Measurements from ENCODE around the gene ETDA. TPM values are rescaled to one million over a fixed set of nuclear protein-coding genes. Genes with fewer than 3 reads are reported as not detected.
"Not testable (repeated sequence)": the region's sequence is repeated elsewhere in the genome, so short reads cannot be mapped to it uniquely, and the experiment has no call there.

The ETDA gene
- not detected for polyA plus RNA-seq

DNA sequence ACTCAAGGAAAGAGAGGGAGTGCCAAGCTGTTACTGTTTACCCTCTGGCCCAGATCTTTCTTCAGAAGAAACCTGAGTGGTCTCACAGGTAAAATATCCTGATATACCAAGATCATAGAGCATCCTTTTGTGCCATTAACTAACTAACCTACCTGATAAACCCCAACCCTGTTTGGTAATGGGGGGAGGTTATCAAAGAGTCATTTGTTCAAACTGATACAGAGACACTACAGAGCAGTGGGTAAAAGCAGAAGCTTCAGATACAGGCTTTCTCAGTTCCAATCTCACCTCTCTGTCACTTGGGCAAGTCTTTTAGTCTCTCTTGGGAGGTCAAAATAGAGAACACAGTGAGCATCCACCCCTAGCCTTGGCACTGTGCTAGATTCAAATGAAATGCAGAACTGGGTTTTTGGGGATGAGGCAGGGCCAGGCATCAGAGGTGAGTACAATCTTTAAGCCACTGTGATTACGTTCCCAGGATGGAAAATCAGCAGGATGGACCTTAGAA lies at the start of gene ETDA:
TSS of gene ETDA (plus strand) at position 51 of the 508 bp plus-strand sequence. CDS start 1,216 bp downstream, outside the sequence.
- H3K4me1 Mint-ChIP-seq, H3K9me3 Mint-ChIP-seq, H3K27ac Mint-ChIP-seq, H3K27me3 Mint-ChIP-seq, H3K36me3 Mint-ChIP-seq, H3K4me3 Mint-ChIP-seq: not testable (repeated sequence)

DNA sequence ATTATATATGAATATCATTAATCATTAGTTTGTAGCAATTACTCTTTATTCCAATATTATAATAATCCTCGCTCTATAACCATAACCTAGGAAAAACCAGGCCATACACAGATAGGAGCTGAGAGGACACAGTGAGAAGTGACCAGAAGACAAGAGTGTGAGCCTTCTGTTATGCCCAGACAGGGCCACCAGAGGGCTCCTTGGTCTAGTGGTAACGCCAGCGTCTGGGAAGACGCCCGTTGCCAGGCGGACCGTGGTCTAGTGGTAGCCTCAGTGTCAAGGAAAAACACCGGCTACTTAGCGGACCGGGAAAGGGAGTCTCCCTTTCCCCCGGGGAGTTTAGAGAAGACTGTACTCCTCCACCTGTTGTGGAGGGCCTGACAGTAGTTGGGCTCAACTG lies 45.4 kb upstream of the ETDA start:
- not testable (repeated sequence) for H3K4me3 Mint-ChIP-seq, H3K9me3 Mint-ChIP-seq, H3K36me3 Mint-ChIP-seq, H3K27ac Mint-ChIP-seq, H3K4me1 Mint-ChIP-seq
- peaks cover 10% of the 10 kb centered on the region for H3K27me3 Mint-ChIP-seq

DNA sequence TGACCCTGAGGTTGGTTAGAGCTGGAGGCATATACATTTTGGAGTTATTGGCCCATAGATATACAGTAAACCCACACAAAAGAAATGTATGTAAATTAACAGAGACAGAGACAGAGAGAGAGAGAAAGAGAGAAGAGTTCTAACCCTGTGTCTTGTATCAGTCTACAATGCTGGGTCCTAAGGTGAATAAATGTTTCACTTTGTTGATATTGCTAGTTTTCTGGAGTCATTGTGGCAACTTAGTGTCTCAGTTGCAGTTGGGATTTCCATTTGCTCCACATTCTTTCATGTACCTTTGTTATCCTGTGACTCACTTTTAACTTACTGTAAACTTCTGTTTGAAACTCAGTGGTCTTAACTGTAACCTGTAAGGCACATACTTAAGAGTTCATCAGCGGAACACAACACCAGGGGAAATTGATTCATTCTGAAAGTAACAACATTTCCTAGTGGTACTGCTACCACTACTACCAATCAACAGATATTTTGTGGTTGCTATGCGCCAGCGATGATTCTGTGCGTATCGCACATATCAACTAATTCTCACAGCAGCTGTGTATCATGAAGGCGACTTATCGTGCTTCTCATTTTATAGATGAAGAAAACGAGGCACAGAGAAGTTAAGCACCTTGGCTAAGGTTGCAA lies 38.5 kb upstream of the ETDA start:
- Mint-ChIP-seq H3K9me3 (no peaks in the 10 kb centered on the region), H3K36me3 (no peaks in the 10 kb centered on the region), H3K27me3 (peaks cover 6% of the 10 kb centered on the region), H3K27ac (no peak overlapping the region), H3K4me3 (no peak overlapping the region), H3K4me1 (no peaks in the 10 kb centered on the region)

DNA sequence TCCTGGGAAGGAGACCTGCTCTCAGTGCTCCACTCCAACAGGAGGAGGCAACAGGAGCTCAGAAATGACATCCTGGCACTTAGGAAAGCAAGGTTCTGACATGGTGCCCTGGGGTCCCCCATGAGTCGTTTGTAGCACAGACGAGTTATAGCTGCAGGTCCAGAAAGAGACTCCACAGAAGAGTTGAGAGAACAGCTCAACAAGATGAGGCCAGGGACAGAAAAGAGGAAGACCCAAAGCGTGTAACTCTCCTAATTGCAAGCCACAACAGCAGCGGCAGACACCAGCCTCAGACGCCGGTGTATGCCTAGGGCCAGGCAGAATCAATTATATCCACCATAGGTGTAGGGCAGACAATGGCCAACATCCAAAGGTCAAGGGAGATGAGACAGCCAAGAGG lies 5.9 kb upstream of the ETDA start:
- not testable (repeated sequence) for H3K27me3 Mint-ChIP-seq, H3K36me3 Mint-ChIP-seq, H3K9me3 Mint-ChIP-seq, H3K27ac Mint-ChIP-seq, H3K4me3 Mint-ChIP-seq, H3K4me1 Mint-ChIP-seq

DNA sequence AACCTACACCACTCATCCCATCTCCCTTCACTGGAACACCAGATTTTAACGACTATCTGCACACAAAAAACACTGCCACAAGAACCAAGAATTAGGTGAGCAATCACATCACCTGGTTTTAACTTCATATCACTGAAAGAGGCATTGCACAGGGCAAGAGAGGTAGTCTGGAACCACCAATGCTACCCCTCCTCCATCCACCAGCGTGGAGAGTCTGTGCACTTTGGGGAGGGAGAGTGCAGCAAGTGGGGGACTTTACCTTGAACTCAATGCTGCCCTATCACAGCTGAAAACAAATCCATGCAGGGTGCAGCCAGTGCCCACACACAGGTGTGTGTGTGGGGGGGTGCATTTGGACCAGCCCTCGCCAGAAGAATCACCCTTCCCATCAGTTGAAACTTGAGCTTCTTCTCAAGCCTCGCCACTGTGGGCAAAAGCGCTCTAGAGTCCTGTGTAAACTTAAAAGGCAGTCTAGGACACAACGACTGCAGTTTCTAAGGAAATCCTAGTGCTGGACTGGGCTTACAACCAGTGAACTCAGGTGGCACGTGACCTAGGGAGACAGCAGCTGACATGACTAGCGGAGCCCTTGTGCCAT lies 4.3 kb downstream of the ETDA start:
- H3K9me3 Mint-ChIP-seq, H3K36me3 Mint-ChIP-seq, H3K4me3 Mint-ChIP-seq, H3K27ac Mint-ChIP-seq, H3K27me3 Mint-ChIP-seq, H3K4me1 Mint-ChIP-seq: not testable (repeated sequence)

DNA sequence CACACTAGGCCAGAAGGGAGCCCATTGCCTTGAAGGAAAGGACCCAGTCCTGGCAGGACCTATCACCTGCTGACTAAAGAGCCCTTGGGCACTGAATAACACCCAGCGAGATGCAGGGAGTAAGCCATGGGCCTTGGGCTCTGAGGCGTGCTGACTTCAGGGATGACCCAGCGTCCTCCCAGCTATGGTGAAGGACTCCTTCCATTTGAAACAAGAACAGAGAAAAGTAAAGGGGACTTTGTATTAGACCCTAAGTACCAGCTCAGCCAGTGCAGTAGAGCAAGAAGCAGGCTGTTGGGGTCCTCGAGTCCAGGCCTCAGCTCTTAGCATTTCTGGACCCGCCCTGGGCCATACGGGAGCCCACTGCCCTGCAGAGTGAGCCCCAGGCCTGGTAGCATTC lies 5.1 kb downstream of the ETDA start:
- Mint-ChIP-seq H3K9me3 (peaks cover 0 to 2% (median 0%) of the 10 kb centered on the region in 3 donors), H3K27ac (peak overlapping the region in 1 of 3 donors; percentile 25), H3K36me3 (no peaks in the 10 kb centered on the region), H3K27me3 (no peaks in the 10 kb centered on the region), H3K4me3 (no peak overlapping the region), H3K4me1 (no peaks in the 10 kb centered on the region)

DNA sequence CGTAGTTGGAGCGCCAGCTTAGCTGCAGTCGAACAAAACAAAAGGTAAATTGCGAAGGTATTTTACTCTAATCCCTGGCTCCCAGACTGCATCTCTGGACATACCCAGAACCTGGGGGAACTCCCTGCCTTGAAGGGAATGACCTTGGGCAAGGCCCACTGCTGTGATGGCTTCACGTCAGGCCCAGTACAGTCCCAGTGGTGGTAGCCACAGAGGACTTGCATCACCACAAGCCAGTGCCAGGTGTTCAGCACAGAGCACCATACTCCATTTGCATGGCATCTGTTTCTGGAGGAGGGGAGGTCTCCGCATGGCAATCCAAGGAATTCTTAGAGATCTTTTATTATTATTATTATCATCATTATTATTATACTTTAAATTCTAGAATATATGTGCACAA lies 5.6 kb downstream of the ETDA start:
- H3K27me3 Mint-ChIP-seq: peaks cover 3% of the 10 kb centered on the region
- peaks cover 0 to 2% (median 0%) of the 10 kb centered on the region in 3 donors for H3K9me3 Mint-ChIP-seq
- H3K4me1 Mint-ChIP-seq: no peaks in the 10 kb centered on the region
- H3K36me3 Mint-ChIP-seq: no peaks in the 10 kb centered on the region
- no peak overlapping the region for H3K4me3 Mint-ChIP-seq
- H3K27ac Mint-ChIP-seq: peak overlapping the region in 1 of 3 donors; percentile 25

DNA sequence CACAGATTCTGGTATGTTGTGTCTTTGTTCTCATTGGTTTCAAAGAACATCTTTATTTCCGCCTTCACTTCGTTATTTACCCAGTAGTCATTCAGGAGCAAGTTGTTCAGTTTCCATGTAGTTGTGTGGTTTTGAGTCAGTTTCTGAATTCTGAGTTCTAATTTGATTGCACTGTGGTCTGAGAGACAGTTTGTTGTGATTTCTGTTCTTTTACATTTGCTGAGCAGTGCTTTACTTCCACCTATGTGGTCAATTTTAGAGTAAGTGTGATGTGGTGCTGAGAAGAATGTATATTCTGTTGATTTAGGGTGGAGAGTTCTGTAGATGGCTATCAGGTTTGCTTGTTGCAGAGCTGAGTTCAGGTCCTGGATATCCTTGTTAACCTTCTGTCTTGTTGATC lies 9.1 kb downstream of the ETDA start:
- not testable (repeated sequence) for H3K27ac Mint-ChIP-seq, H3K4me3 Mint-ChIP-seq, H3K9me3 Mint-ChIP-seq, H3K27me3 Mint-ChIP-seq, H3K36me3 Mint-ChIP-seq, H3K4me1 Mint-ChIP-seq

DNA sequence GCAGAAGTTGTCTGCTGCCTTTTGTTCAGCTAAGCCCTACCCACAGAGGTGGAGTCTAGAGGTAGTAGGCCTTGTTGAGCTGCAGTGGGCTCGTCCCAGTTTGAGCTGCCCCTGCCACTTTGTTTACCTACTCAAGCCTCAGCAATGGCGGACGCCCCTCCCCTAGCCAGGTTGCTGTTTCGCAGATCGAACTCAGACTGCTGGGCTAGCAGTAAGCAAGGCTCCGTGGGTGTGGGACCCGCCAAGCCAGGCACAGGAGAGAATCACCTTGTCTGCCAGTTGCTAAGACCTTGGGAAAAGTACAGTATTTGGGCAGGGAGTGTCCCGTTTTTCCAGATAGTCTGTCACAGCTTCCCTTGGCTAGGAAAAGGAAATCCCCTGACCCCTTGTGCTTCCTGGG lies 11.5 kb downstream of the ETDA start:
- H3K36me3 Mint-ChIP-seq, H3K4me1 Mint-ChIP-seq, H3K4me3 Mint-ChIP-seq, H3K27ac Mint-ChIP-seq, H3K27me3 Mint-ChIP-seq: not testable (repeated sequence)
- peaks cover 2 to 10% (median 4%) of the 10 kb centered on the region in 3 donors for H3K9me3 Mint-ChIP-seq

DNA sequence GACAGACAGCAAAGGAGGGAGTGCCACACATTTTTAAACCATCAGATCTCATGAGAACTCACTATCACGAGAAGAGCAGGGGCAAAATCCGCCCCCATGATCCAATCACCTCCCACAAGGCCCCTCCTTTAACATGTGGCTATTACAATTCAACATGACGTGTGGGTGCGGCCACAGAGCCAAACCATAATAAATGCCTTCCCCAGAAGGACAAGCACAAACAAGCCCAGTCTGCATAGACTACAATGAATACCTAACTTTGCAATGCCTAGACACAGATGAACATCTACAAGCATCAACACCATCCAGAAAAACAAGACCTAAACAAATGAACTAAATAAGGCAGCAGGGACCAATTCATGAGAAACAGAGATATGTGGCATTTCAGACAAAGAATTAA lies 12.3 kb downstream of the ETDA start:
- Mint-ChIP-seq H3K27ac (no peak overlapping the region), H3K9me3 (peaks cover 4 to 14% (median 6%) of the 10 kb centered on the region in 3 donors), H3K36me3 (no peaks in the 10 kb centered on the region)

DNA sequence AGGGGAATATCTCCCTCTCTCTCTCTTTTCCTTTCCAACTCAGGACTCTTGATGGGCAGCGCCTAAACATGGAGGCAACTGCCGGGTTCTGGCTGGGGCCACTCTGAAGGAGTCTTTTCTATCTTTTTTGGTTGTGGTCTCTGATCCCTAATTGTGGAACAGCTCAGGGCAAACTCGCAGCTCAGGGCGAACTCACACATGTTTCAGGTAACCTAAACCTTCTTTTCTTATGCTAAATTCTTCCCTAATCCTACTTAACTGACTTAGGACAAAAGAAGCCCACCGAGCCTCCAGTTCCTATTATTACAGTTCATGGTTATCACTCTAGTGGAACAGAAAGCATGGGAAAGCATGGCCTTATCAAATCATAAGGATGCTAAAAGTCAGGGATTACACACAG lies 21.3 kb downstream of the ETDA start:
- H3K36me3 Mint-ChIP-seq: peaks cover 2% of the 10 kb centered on the region
- H3K27ac Mint-ChIP-seq: no peak overlapping the region
- peaks cover 2% of the 10 kb centered on the region for H3K27me3 Mint-ChIP-seq
- no peak overlapping the region for H3K4me3 Mint-ChIP-seq
- no peaks in the 10 kb centered on the region for H3K4me1 Mint-ChIP-seq
- H3K9me3 Mint-ChIP-seq: peaks cover 4 to 21% (median 10%) of the 10 kb centered on the region in 3 donors

More for the DNA sequence above, 12.3 kb downstream of the ETDA start:
- Mint-ChIP-seq H3K27me3 (peaks cover 7% of the 10 kb centered on the region), H3K4me3 (no peak overlapping the region), H3K4me1 (no peaks in the 10 kb centered on the region)

DNA sequence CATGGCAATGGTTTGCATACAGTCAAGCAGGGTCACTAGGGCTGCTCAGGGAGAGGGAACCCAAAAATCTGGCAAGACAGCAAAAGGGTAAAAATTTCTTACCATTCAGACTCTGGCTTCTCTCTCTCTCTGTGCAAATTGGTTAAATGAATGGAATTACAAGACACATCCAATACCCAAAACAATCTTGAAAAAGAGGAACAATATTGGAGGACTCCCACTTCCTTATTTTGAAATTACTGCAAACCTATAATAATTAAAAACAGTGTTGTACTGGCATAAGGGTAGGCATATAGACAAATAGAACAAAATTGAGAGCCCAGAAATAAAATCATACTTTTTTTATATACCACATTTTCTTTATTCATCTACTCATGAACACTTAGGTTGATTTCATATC lies 24.1 kb downstream of the ETDA start:
- H3K9me3 Mint-ChIP-seq: peaks cover 2 to 21% (median 6%) of the 10 kb centered on the region in 3 donors
- H3K27ac Mint-ChIP-seq: no peak overlapping the region
- no peaks in the 10 kb centered on the region for H3K4me1 Mint-ChIP-seq
- no peak overlapping the region for H3K4me3 Mint-ChIP-seq
- no peaks in the 10 kb centered on the region for H3K27me3 Mint-ChIP-seq
- H3K36me3 Mint-ChIP-seq: peaks cover 2% of the 10 kb centered on the region

DNA sequence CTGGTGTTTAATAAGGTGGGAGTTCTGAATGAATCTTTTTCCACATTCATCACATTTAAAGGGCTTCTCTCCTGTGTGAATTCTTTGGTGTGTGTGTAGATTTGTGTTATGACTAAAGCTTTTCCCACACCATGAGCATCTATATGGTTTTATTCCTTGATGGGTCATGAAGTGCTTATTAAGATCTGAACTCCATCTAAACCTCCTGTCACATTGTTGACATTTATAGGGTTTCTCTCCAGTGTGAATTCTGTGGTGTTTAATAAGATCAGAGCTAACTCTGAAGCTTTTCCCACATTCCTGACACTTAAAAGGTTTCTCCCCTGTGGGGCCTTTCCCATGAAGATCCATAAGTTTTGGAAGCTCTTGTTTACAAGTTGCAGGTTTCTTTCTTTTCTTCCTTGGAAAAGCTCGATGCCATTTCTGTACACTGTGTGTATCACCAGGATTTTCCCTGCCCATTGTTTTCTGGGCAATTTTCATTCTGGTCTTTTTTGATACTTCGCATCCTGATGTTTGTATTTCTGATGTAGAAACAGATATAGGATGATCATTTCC lies 35.5 kb downstream of the ETDA start:
- Mint-ChIP-seq H3K9me3 (peaks cover 10 to 29% (median 12%) of the 10 kb centered on the region in 3 donors), H3K27ac (no peak overlapping the region), H3K27me3 (no peaks in the 10 kb centered on the region), H3K36me3 (peaks cover 6% of the 10 kb centered on the region), H3K4me3 (no peak overlapping the region), H3K4me1 (no peaks in the 10 kb centered on the region)

DNA sequence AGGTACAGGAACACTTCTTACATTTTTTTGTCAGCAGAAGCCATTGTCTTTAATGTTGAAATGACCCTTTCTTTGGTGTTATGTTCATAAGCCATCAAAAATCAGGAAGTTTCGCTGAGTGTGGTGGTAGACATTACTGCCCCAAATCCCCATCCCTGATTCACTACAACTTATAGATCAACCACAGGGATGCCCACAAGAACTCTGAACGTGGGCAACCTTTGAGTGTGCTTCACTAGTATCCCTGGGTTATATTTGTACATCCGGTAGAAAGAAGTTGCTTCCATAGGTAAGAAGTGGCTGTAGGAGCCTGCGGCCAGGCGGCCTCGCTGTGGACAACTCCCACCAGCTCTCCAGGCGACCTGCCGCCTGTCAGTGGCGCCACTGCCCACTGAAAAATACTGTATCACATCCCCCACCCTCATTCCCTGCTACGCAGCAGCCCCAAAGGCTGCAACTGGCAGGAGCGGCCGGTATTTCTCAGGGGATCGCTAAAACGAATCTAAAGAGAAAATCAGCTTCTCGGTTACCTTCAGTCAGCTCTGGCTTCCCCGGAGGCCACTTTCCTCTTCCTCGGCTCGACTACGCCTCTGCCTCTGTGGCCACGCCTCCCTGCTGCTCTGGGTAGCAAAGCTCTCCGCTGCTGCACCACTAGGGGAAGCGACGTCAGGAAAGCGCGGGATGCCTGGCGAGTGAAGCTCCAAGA lies 43.5 kb downstream of the ETDA start:
- peaks cover 1% of the 10 kb centered on the region for H3K27me3 Mint-ChIP-seq
- peaks cover 0 to 5% (median 0%) of the 10 kb centered on the region in 3 donors for H3K9me3 Mint-ChIP-seq
- peak overlapping the region; percentile 66 to 87 (median 83) for H3K27ac Mint-ChIP-seq
- peaks cover 1 to 16% (median 13%) of the 10 kb centered on the region in 3 donors for H3K4me1 Mint-ChIP-seq
- H3K4me3 Mint-ChIP-seq: peak overlapping the region; percentile 88 to 96 (median 94)
- H3K36me3 Mint-ChIP-seq: peaks cover 8% of the 10 kb centered on the region

DNA sequence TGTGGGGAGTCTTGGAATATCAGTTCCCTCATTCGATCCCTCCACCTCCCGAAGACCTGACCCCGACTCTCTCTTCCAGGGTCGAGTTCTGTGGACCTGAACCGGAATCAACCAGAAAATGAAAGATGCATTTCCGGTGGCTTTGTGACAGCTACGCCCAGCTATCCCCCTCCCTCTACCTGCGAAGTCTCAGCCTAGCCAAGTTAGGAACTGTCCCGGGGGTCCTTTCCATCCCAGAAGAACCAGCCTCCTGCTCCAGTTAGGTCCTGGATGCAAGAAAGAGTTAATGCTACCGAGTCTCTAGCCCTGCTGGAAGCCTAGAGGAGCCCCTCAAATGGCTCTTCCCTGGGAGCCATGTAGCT lies 44.1 kb downstream of the ETDA start:
- Mint-ChIP-seq H3K9me3 (peaks cover 0 to 5% (median 0%) of the 10 kb centered on the region in 3 donors), H3K4me3 (peak overlapping the region; percentile 88 to 96 (median 94)), H3K27me3 (peaks cover 1% of the 10 kb centered on the region), H3K4me1 (peaks cover 3 to 16% (median 13%) of the 10 kb centered on the region in 3 donors), H3K36me3 (peaks cover 5% of the 10 kb centered on the region), H3K27ac (peak overlapping the region; percentile 66 to 87 (median 83))

Measured in IgD-negative memory B cell (primary cell).